Spleen (tissue), 11 donors: ENCODE data around the gene LCN6. TPM values are rescaled to one million over a fixed set of nuclear protein-coding genes. Genes with fewer than 3 reads are reported as not detected.

ENCODE experiments used
- DNase-seq: peaks from one replicate; pipeline ENCODE4 v3.0.0-alpha.2; 2020
- H3K27ac ChIP-seq, 8 donors: fragments of 200-600 bp; sonication (generic) in 7 of 8; 1 replicate in 4 of 8; 2 replicates in 4 of 8; pipeline versions ENCODE4 v1.5.0 to v1.8.0; 2016 to 2021; ENCODE audit warnings: inconsistent platforms in 4 of 8, mild to moderate bottlenecking in 4 of 8, moderate library complexity in 1 of 8
- H3K27me3 ChIP-seq, 7 donors: fragments of 200-600 bp; sonication (generic) in 6 of 7; replicated peaks in 1 of 7; 1 replicate in 4 of 7; 2 replicates in 3 of 7; pipeline versions ENCODE4 v1.5.0 to v1.8.0; 2016 to 2021; ENCODE audit warnings: inconsistent platforms in 3 of 7, mild to moderate bottlenecking in 1 of 7
- H3K36me3 ChIP-seq, 6 donors: fragments of 200-600 bp; sonication (generic) in 5 of 6; 1 replicate in 4 of 6; 2 replicates in 2 of 6; pipeline versions ENCODE4 v1.5.0 to v1.8.0; 2016 to 2021; ENCODE audit warnings: inconsistent platforms in 2 of 6
- H3K4me1 ChIP-seq, 6 donors: fragments of 200-600 bp; sonication (generic) in 5 of 6; 1 replicate in 3 of 6; 2 replicates in 3 of 6; pipeline versions ENCODE4 v1.5.0 to v1.8.0; 2016 to 2021; ENCODE audit warnings: inconsistent platforms in 3 of 6
- H3K4me3 ChIP-seq, 8 donors: fragments of 200-600 bp; sonication (generic) in 7 of 8; 1 replicate in 4 of 8; 2 replicates in 4 of 8; pipeline versions ENCODE4 v1.5.0 to v1.8.0; 2016 to 2021; ENCODE audit warnings: inconsistent platforms in 4 of 8, mild to moderate bottlenecking in 4 of 8, moderate library complexity in 2 of 8
- H3K9me3 ChIP-seq, 8 donors: fragments of 200-600 bp; sonication (generic) in 7 of 8; 1 replicate in 4 of 8; 2 replicates in 4 of 8; pipeline versions ENCODE4 v1.5.0 to v1.8.0; 2016 to 2021; ENCODE audit warnings: inconsistent platforms in 4 of 8
- POLR2A ChIP-seq, 3 donors: fragments of 450-650 bp; IDR thresholded peaks; one replicate each; pipeline ENCODE4 v1.5.1; 2017; ENCODE audit warnings: antibody characterized with exemption in 3 of 3, mild to moderate bottlenecking in 1 of 3
- POLR2AphosphoS5 ChIP-seq, 3 donors: sonication (generic); formaldehyde crosslinking; IDR thresholded peaks; one replicate each; pipeline ENCODE4 v1.5.1; 2017; ENCODE audit warnings: antibody characterized with exemption in 3 of 3
- WGBS, 5 donors: extraction: QIAGEN DNeasy Blood & Tissue Kit in 3 of 5; methylation state at CpG; one replicate each; pipeline versions ENCODE4 v1.1.5 to v1.1.7; 2013 to 2018; 5-methylcytosine and 5-hydroxymethylcytosine counted together
- intact Hi-C: fragments of 100-400 bp; cut with DNase I; formaldehyde crosslinking; loops from one replicate; pipeline ENCODE4 v1.15.0; 2023; ENCODE audit warnings: low total_unique reads
- polyA plus RNA-seq, 3 donors: library from polyadenylated mRNA; stranded (reverse); fragments of 200-250 nt; gene quantifications; one replicate each; pipeline ENCODE4 v1.2.1, GENCODE V29; 2013
- total RNA-seq, 7 donors: library from RNA; depleted of rRNA in 3 of 7; stranded (reverse); fragments of >200 nt in 3 of 7; fragmentation: NEBNext Ultra II Directional in 4 of 7; extraction: Animal tissue kit (Norgen Biotek cat#: 25700) in 4 of 7; gene quantifications; one replicate each; pipeline versions ENCODE4 v1.1.0 to v1.2.1, GENCODE V29; 2016 to 2021
- TF ChIP-seq, protein P1 (sequence below), 11 experiments: fragments of 200-600 bp in 7 of 11; fragments of 450-650 bp in 4 of 11; sonication (generic) in 4 of 11; IDR thresholded peaks in 8 of 11; conservative IDR thresholded peaks in 3 of 11; 1 replicate in 7 of 11; 2 replicates in 4 of 11; pipeline versions ENCODE4 v1.4.0 to v1.8.0; 2016 to 2021; ENCODE audit warnings: antibody characterized with exemption in 11 of 11, inconsistent platforms in 4 of 11, mild to moderate bottlenecking in 1 of 11
- donor health status: healthy with polysubstance abuse.
- donor health status: DM: no; HTN: no; CAD: no; lungs with moderate emphysema.
- donor health status: DM: no; HTN: no; CAD: no.
- donor health status: Bipolar disorder and iron deficiency.
- donor health status: healthy.
- donor health status: DM: no; HTN: no; CAD: no.
- donor health status: DM: yes; HTN: yes; CAD: no.

Gene LCN6
- total and polyA plus RNA-seq, 10 donors, result 1.2 to 18.9 (median 4.4) TPM

DNA sequence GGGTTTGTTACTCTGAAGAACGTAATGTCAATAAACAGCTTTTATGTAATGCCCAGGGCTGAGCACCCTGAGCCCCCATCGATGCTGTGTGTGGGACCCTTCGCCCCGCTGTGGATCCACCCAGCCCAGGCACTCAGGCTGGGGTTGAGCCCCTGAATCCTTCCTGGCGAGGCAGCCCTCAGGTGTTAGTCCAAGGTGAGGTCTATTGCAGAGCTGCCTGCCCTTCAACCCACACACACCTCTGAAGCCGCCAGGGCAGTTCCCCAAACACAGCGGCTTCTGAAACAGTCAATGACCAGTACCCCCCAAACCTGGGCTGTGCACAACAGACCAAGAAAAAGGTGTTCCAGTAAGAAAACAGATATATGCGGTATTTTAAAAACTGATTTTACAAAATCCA lies 24.3 kb downstream of the LCN6 start:
- peaks cover 0 to 7% (median 0%) of the 10 kb centered on the region in 7 donors for H3K27me3 ChIP-seq
- DNase-seq, result no peak
- H3K4me3 ChIP-seq, result no peak overlapping the region
- H3K27ac ChIP-seq, result no peak overlapping the region
- no peaks in the 10 kb centered on the region for H3K9me3 ChIP-seq
- TF ChIP-seq POLR2AphosphoS5 (IDR thresholded peaks at IDR 0.05), result no peak
- TF ChIP-seq, protein P1, sequence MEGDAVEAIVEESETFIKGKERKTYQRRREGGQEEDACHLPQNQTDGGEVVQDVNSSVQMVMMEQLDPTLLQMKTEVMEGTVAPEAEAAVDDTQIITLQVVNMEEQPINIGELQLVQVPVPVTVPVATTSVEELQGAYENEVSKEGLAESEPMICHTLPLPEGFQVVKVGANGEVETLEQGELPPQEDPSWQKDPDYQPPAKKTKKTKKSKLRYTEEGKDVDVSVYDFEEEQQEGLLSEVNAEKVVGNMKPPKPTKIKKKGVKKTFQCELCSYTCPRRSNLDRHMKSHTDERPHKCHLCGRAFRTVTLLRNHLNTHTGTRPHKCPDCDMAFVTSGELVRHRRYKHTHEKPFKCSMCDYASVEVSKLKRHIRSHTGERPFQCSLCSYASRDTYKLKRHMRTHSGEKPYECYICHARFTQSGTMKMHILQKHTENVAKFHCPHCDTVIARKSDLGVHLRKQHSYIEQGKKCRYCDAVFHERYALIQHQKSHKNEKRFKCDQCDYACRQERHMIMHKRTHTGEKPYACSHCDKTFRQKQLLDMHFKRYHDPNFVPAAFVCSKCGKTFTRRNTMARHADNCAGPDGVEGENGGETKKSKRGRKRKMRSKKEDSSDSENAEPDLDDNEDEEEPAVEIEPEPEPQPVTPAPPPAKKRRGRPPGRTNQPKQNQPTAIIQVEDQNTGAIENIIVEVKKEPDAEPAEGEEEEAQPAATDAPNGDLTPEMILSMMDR (IDR thresholded peaks at IDR 0.05 in 8 of 11, conservative IDR thresholded peaks at IDR 0.05 in 3 of 11), result no peak
- no peak for TF ChIP-seq POLR2A (IDR thresholded peaks at IDR 0.05)
- peaks cover 6 to 65% (median 50%) of the 10 kb centered on the region in 6 donors for H3K36me3 ChIP-seq
- peaks cover 16 to 97% (median 87%) of the 10 kb centered on the region in 6 donors for H3K4me1 ChIP-seq
- intact Hi-C loops, result no loop called here
- WGBS, 5 donors, result 86 to 95% (median 91%) methylated on average over 7 to 8 of the region's 8 CpGs

DNA sequence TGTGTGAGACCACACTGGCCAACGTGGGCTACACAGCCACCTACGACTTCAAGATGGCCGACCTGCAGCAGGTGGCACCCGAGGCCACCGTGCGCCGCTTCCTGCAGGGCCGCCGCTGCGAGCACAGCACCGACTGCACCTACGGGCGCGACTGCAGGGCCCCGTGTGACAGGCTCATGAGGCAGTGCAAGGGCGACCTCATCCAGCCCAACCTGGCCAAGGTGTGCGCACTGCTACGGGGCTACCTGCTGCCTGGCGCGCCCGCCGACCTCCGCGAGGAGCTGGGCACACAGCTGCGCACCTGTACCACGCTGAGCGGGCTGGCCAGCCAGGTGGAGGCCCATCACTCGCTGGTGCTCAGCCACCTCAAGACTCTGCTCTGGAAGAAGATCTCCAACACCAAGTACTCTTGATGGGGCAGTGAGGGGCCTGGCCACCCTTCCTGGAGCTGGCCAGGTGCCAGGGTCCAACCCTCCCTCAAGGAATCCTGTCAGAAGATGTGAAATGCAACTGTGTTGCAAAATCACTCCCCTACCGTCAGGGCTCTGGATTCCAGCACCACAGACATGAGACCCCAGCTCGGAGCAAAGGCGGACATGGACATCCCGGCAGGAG lies 24.9 kb downstream of the LCN6 start:
- 83 to 95% (median 85%) methylated on average over 19 to 32 of the region's 32 CpGs for WGBS, 5 donors
- TF ChIP-seq POLR2AphosphoS5 (IDR thresholded peaks at IDR 0.05), result peak in 2 of 3 donors; percentile 8 to 73
- TF ChIP-seq, protein P1 (IDR thresholded peaks at IDR 0.05 in 8 of 11, conservative IDR thresholded peaks at IDR 0.05 in 3 of 11), result no peak
- TF ChIP-seq POLR2A (IDR thresholded peaks at IDR 0.05), result no peak
- H3K36me3 ChIP-seq, result peaks cover 6 to 65% (median 50%) of the 10 kb centered on the region in 6 donors
- H3K27ac ChIP-seq, result no peak overlapping the region
- H3K9me3 ChIP-seq, result no peaks in the 10 kb centered on the region
- peaks cover 0 to 2% (median 0%) of the 10 kb centered on the region in 7 donors for H3K27me3 ChIP-seq
- H3K4me1 ChIP-seq, result peaks cover 16 to 97% (median 87%) of the 10 kb centered on the region in 6 donors
- intact Hi-C loops, result no loop called here
- H3K4me3 ChIP-seq, result no peak overlapping the region
- DNase-seq, result no peak

DNA sequence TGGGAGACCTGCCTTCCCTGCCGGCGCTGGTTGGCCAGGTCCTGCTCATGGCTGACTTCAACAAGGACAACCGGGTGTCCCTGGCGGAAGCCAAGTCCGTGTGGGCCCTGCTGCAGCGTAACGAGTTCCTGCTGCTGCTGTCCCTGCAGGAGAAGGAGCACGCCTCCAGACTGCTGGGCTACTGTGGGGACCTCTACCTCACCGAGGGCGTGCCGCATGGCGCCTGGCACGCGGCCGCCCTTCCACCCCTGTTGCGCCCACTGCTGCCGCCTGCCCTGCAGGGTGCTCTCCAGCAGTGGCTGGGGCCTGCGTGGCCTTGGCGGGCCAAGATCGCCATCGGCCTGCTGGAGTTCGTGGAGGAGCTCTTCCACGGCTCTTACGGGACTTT lies 25.4 kb downstream of the LCN6 start:
- no peak overlapping the region for H3K27ac ChIP-seq
- peaks cover 6 to 65% (median 50%) of the 10 kb centered on the region in 6 donors for H3K36me3 ChIP-seq
- H3K9me3 ChIP-seq, result no peaks in the 10 kb centered on the region
- intact Hi-C loops, result no loop called here
- no peaks in the 10 kb centered on the region for H3K27me3 ChIP-seq
- peaks cover 16 to 95% (median 85%) of the 10 kb centered on the region in 6 donors for H3K4me1 ChIP-seq
- TF ChIP-seq POLR2A (IDR thresholded peaks at IDR 0.05) (no peak), POLR2AphosphoS5 (IDR thresholded peaks at IDR 0.05) (peak in 1 of 3 donors; percentile 60)
- TF ChIP-seq, protein P1 (IDR thresholded peaks at IDR 0.05 in 8 of 11, conservative IDR thresholded peaks at IDR 0.05 in 3 of 11), result no peak
- peak; percentile 83 for DNase-seq
- H3K4me3 ChIP-seq, result no peak overlapping the region
- 69 to 88% (median 79%) methylated on average over 8 to 24 of the region's 24 CpGs for WGBS, 5 donors

DNA sequence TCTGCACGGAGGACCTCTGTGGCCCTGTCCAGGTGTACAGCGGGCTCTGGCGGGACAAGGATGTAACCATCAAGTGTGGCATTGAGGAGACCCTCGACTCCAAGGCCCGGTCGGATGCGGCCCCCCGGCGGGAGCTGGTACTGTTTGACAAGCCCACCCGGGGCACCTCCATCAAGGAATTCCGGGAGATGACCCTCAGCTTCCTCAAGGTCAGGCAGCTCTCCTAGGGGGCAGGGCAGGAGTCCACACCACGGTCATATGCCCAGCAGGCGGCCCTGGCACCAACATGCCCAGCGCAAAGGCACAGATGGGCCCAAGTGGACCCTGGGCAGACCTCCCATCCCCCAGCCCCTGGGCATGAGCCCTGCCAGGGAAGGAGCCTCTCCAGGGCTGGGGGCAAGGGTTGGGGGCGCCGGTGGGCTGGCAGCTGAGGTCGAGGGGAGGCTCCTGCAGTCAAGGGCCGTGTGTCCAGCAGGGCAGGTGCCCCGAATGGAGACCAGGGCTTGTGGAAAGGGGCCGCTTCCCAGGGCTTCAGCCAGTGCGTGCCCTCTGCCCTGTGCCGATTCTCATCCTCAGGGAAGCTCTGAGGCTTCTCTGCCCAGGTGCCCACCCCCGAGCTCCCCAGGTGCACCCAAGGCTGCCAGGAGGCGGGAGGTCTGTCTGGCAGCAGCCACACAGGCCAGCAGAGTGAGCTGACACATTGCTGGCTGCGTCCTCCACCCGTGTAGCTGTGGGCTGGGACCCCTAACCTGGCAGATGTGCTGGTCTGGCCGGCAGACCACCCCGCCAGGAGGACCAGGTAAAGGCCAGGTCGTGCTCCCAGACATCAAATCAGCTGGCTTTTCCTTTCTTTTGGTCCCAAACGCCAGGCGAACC lies 26.0 kb downstream of the LCN6 start:
- Histone ChIP-seq H3K36me3 (peaks cover 6 to 65% (median 50%) of the 10 kb centered on the region in 6 donors), H3K9me3 (no peaks in the 10 kb centered on the region), H3K4me3 (no peak overlapping the region), H3K4me1 (peaks cover 16 to 90% (median 84%) of the 10 kb centered on the region in 6 donors), H3K27me3 (no peaks in the 10 kb centered on the region), H3K27ac (no peak overlapping the region)
- TF ChIP-seq, protein P1 (IDR thresholded peaks at IDR 0.05 in 8 of 11, conservative IDR thresholded peaks at IDR 0.05 in 3 of 11), result no peak
- TF ChIP-seq POLR2A (IDR thresholded peaks at IDR 0.05) (no peak), POLR2AphosphoS5 (IDR thresholded peaks at IDR 0.05) (peak in 2 of 3 donors; percentile 1 to 3)
- DNase-seq, result no peak
- intact Hi-C loops, result no loop called here
- 65 to 78% (median 76%) methylated on average over 13 to 31 of the region's 31 CpGs for WGBS, 5 donors
